RWPE1 (cell line): ENCODE results near the gene PDE7B.
A peak's percentile ranks its signal among the peaks of the same experiment; 100 is the strongest.

Source experiments
- CTCF ChIA-PET: fragments of 350-600 bp; sonication (Branson Sonifier 250); formaldehyde crosslinking; extraction: SDS; loops from one replicate; lab custom pipeline; 2021; lab: Yijun Ruan, JAX
- POLR2A ChIA-PET: fragments of 400-600 bp; formaldehyde crosslinking; extraction: SDS; loops from one replicate; lab custom pipeline; 2020; ENCODE audit warnings: antibody characterized with exemption; ENCODE audit not compliant: low non-redundant PET; lab: Yijun Ruan, JAX
- DNase-seq: peaks from one replicate; pipeline ENCODE4 v3.0.0; 2012; ENCODE audit warnings: low spot score
- H3K27ac ChIP-seq: fragments of 450-650 bp; 2 replicates; pipeline ENCODE4 v1.5.1; 2017
- CTCF ChIP-seq: fragments of 450-650 bp; conservative IDR thresholded peaks from 2 replicates; pipeline ENCODE4 v1.5.1; 2017; ENCODE audit warnings: low read depth, mild to moderate bottlenecking

Gene PDE7B

GRCh38 chr6:135906972-135907465 lies 55.5 kb downstream of the PDE7B start:
- TF ChIP-seq CTCF, result no peak
- DNase-seq, result no peak
- H3K27ac ChIP-seq, result no peak overlapping the region
- ChIA-PET POLR2A (no interaction called here), CTCF (no interaction called here)

- ChIA-PET POLR2A (no interaction called here), CTCF (interaction anchor here (0.9 kb wide), 1 partner anchor 11 kb away, joined by 3 read pairs; no protein-coding TSS in a partner anchor)
These were observed 58.4 kb downstream of the PDE7B start for GRCh38 chr6:135909737-135910387.

GRCh38 chr6:135910790-135911618 lies 59.5 kb downstream of the PDE7B start:
- CTCF ChIA-PET, result interaction anchor here (0.6 kb wide), 1 partner anchor 131 kb away, joined by 3 read pairs; no protein-coding TSS in a partner anchor
- POLR2A ChIA-PET, result no interaction called here
- DNase-seq, result no peak

More at GRCh38 chr6:135909737-135910387, 58.4 kb downstream of the PDE7B start:
- no peak overlapping the region for H3K27ac ChIP-seq
- TF ChIP-seq CTCF, result no peak
- peak; percentile 13 for DNase-seq

DNA sequence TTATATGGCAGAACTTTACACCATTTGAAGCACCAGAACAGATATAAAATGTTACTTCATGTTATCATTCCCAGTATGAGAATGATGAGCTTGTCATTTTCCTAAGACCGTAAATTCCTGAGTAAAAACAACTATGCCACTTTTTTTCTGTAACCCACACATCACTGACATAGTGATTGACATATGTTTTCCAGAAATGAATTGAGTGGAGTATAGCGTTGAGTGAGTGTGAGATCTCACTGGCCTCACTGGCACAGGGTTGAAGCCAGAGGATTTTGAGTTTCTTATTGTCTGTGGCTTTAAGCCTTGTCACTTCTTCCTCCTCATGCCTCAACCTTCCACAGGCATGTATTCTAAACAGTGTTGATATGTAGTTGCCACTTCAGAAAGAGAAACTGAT lies 62.3 kb downstream of the PDE7B start:
- H3K27ac ChIP-seq, result no peak overlapping the region
- DNase-seq, result no peak
- ChIA-PET CTCF (interaction anchor here (0.7 kb wide), 1 partner anchor 24 kb away, joined by 3 read pairs; no protein-coding TSS in a partner anchor), POLR2A (no interaction called here)
- no peak for TF ChIP-seq CTCF

More at GRCh38 chr6:135910790-135911618, 59.5 kb downstream of the PDE7B start:
- TF ChIP-seq CTCF, result no peak
- H3K27ac ChIP-seq, result no peak overlapping the region

- ChIA-PET POLR2A (no interaction called here), CTCF (interaction anchor here (0.5 to 0.6 kb wide), 2 partner anchors 11 to 351 kb away, joined by 3 read pairs; no protein-coding TSS in a partner anchor)
- no peak overlapping the region for H3K27ac ChIP-seq
- no peak for TF ChIP-seq CTCF
- no peak for DNase-seq
These were observed 67.5 kb downstream of the PDE7B start for GRCh38 chr6:135919026-135919425.

DNA sequence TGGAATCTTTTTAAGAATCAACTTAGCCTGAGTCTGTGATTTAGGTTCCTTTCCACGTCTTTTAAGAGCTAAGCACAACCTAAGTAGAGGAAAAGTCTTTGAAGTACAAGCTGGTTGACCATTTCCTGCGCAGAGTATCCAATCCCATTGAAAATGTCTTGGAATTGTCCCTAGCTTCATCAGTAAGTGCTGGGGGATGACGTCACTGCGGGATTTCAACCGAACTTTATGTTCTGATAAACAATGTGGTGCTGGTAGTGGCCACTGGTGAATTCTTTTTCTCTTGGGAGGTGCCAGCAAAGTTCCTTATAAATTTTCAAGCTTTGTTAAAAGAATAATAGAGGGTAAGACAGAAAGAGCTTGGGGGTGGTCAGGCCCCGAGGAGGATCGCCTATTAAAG lies 69.2 kb downstream of the PDE7B start:
- no peak for DNase-seq
- ChIA-PET CTCF (interaction anchor here (0.8 kb wide), 1 partner anchor 11 kb away, joined by 3 read pairs; no protein-coding TSS in a partner anchor), POLR2A (no interaction called here)
- no peak overlapping the region for H3K27ac ChIP-seq
- no peak for TF ChIP-seq CTCF
